ENCODE data around the gene EPB41L4A.

GRCh38 chr5:112154940-112155686 is 264.0 kb downstream of the EPB41L4A start:
- no peak for TF ChIP-seq POLR2A (IDR thresholded peaks at IDR 0.05; ENCODE audit: low read length)
- no peak for TF ChIP-seq GATA1 (IDR thresholded peaks at IDR 0.05; ENCODE audit: low read depth, low read length)
